ENCODE data around the gene NUP43. TPM values are rescaled to one million over a fixed set of nuclear protein-coding genes. Genes with fewer than 3 reads are reported as not detected.
"Not testable (repeated sequence)": the region's sequence is repeated elsewhere in the genome, so short reads cannot be mapped to it uniquely, and the experiment has no call there.

Gene NUP43
- total RNA-seq, 2 donors from 2014 or later: 13.7 to 16.3 TPM

GRCh38 chr6:149699150-149699549 lies 47.2 kb downstream of the NUP43 start:
- no peaks in the 10 kb centered on the region for H3K36me3 Mint-ChIP-seq (ENCODE audit: low read depth)
- H3K27me3 Mint-ChIP-seq: no peaks in the 10 kb centered on the region
- no peak for DNase-seq
- H3K27ac Mint-ChIP-seq: no peak overlapping the region
- H3K4me1 Mint-ChIP-seq: peaks cover 16% of the 10 kb centered on the region
- H3K4me3 Mint-ChIP-seq: no peak overlapping the region
- no peak for ATAC-seq
- no peaks in the 10 kb centered on the region for H3K9me3 ChIP-seq (ENCODE audit: control insufficient read depth, low read length, poor library complexity, severe bottlenecking)

DNA sequence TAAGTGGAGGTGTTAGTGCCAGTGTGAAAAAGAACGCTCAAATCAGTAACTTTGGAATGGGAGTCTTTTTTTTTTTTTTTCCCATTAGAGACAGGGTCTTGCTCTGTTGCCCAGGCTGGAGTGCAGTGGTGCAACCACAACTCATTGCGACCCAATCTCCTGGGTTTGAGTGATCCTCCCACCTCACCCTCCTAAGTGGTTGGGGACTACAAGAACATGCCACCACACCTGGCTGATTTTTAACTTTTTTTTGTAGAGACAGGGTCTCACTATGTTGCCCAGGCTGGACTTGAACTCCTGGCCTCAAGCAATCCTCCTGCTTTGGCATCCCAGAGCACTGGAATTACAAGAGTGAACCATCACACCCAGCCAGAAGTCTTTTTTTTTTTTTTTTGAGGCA lies 48.2 kb downstream of the NUP43 start:
- Mint-ChIP-seq H3K36me3 (ENCODE audit: low read depth) (no peaks in the 10 kb centered on the region), H3K27ac (no peak overlapping the region), H3K4me1 (peaks cover 13% of the 10 kb centered on the region), H3K4me3 (peak overlapping the region; percentile 36), H3K27me3 (no peaks in the 10 kb centered on the region)
- no peaks in the 10 kb centered on the region for H3K9me3 ChIP-seq (ENCODE audit: control insufficient read depth, low read length, poor library complexity, severe bottlenecking)
- DNase-seq: no peak
- no peak for ATAC-seq

- DNase-seq (no peak), ATAC-seq (no peak)
- H3K9me3 ChIP-seq (ENCODE audit: control insufficient read depth, low read length, poor library complexity, severe bottlenecking): no peaks in the 10 kb centered on the region
- Mint-ChIP-seq H3K4me3 (no peak overlapping the region), H3K36me3 (ENCODE audit: low read depth) (peaks cover 1% of the 10 kb centered on the region), H3K27me3 (no peaks in the 10 kb centered on the region), H3K4me1 (peaks cover 14% of the 10 kb centered on the region), H3K27ac (peak overlapping the region; percentile 75)
Measured at GRCh38 chr6:149696901-149697300, 49.4 kb downstream of the NUP43 start.

- peaks cover 8% of the 10 kb centered on the region for H3K36me3 Mint-ChIP-seq (ENCODE audit: low read depth)
Measured at GRCh38 chr6:149694921-149695320, 51.4 kb downstream of the NUP43 start.

GRCh38 chr6:149691201-149691600 lies 55.1 kb downstream of the NUP43 start:
- peak overlapping the region; percentile 82 for H3K27ac Mint-ChIP-seq
- DNase-seq: no peak
- H3K9me3 ChIP-seq (ENCODE audit: control insufficient read depth, low read length, poor library complexity, severe bottlenecking): no peaks in the 10 kb centered on the region
- ATAC-seq: no peak
- peaks cover 15% of the 10 kb centered on the region for H3K36me3 Mint-ChIP-seq (ENCODE audit: low read depth)
- no peaks in the 10 kb centered on the region for H3K27me3 Mint-ChIP-seq
- peaks cover 23% of the 10 kb centered on the region for H3K4me1 Mint-ChIP-seq
- no peak overlapping the region for H3K4me3 Mint-ChIP-seq

More at GRCh38 chr6:149694921-149695320, 51.4 kb downstream of the NUP43 start:
- peak overlapping the region; percentile 37 for H3K27ac Mint-ChIP-seq
- H3K27me3 Mint-ChIP-seq: no peaks in the 10 kb centered on the region
- H3K4me1 Mint-ChIP-seq: peaks cover 14% of the 10 kb centered on the region
- no peak overlapping the region for H3K4me3 Mint-ChIP-seq
- ATAC-seq (no peak), DNase-seq (no peak)
- H3K9me3 ChIP-seq (ENCODE audit: control insufficient read depth, low read length, poor library complexity, severe bottlenecking): no peaks in the 10 kb centered on the region

DNA sequence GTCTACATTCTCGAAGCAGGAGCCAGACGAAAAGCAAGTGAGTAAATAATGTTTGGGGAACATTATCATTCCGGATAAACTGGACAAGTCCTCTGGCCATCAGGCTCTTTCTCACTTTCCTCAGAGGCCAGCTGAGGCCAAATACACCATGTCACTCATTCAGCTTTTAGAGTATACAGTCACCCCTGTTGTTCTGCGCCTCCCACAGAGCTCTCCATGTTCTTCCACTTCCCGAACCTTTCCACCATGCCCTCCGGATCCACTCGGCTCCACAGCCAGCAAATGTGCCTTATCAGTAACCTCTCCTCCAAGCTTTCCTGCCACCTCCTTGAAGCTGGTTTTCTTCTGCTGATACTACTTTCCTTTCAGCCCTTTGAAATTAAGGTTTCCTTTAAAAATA lies 60.1 kb downstream of the NUP43 start:
- H3K27ac Mint-ChIP-seq: peak overlapping the region; percentile 94
- no peaks in the 10 kb centered on the region for H3K9me3 ChIP-seq (ENCODE audit: control insufficient read depth, low read length, poor library complexity, severe bottlenecking)
- no peak for ATAC-seq
- H3K4me3 Mint-ChIP-seq: no peak overlapping the region
- H3K36me3 Mint-ChIP-seq (ENCODE audit: low read depth): peaks cover 12% of the 10 kb centered on the region
- H3K4me1 Mint-ChIP-seq: peaks cover 23% of the 10 kb centered on the region
- DNase-seq: no peak
- no peaks in the 10 kb centered on the region for H3K27me3 Mint-ChIP-seq

DNA sequence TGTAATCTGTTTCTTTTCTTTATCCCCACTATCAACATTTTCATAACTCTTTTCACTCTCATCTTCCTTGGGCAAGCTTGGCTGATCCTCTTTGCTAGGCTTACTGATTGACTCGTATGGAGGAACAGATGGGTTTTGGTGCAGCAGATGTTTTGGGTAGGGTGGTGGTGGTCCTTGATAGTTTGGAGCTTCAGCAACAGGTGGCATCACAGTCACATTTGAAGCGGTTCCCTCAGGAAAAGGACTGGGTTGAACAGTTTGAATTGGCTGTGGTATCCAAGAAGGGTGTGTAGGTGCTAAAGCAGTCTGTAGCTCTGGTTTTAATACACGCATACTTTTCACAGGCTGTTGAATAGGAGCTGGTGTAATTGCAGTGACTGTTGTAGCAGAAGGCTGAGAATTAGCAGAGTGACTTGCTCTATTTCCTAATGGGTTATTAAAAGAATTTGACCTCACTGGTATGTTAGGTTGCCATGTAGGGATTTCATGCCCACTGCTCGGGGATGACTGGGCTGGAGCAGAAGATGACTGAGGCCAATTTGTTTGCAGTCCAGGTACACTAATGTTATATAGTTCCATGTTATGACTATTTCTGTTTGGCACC lies 63.0 kb downstream of the NUP43 start:
- H3K27ac Mint-ChIP-seq: peak overlapping the region; percentile 9
- H3K9me3 ChIP-seq (ENCODE audit: control insufficient read depth, low read length, poor library complexity, severe bottlenecking): no peaks in the 10 kb centered on the region
- ATAC-seq (no peak), DNase-seq (no peak)
- H3K4me1 Mint-ChIP-seq: peaks cover 24% of the 10 kb centered on the region
- no peaks in the 10 kb centered on the region for H3K27me3 Mint-ChIP-seq
- no peak overlapping the region for H3K4me3 Mint-ChIP-seq
- H3K36me3 Mint-ChIP-seq (ENCODE audit: low read depth): peaks cover 10% of the 10 kb centered on the region

DNA sequence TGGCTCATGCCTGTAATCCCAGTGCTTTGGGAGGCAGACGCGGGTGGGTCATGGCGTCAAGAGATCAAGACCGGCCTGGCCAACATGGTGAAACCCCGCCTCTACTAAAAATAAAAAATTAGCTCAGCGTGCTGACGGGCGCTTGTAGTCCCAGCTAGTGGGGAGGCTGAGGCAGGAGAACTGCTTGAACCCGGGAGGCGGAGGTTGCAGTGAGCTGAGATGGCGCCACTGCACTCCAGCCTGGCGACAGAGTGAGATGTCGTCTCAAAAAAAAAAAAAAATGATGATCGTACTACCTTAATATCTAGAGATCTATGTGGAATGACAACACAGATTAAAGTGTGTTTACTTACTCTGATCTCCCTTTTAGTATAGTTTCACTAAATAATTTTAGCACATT lies 64.5 kb downstream of the NUP43 start:
- Mint-ChIP-seq H3K4me1 (peaks cover 21% of the 10 kb centered on the region), H3K36me3 (ENCODE audit: low read depth) (peaks cover 13% of the 10 kb centered on the region)
- H3K9me3 ChIP-seq (ENCODE audit: control insufficient read depth, low read length, poor library complexity, severe bottlenecking); H3K27me3 Mint-ChIP-seq; H3K4me3 Mint-ChIP-seq; ATAC-seq; DNase-seq; H3K27ac Mint-ChIP-seq: not testable (repeated sequence)

- ATAC-seq: no peak
Measured at GRCh38 chr6:149681209-149681608, 65.1 kb downstream of the NUP43 start.

GRCh38 chr6:149680503-149680902 lies 65.8 kb downstream of the NUP43 start:
- DNase-seq (no peak), ATAC-seq (no peak)
- Mint-ChIP-seq H3K36me3 (ENCODE audit: low read depth) (peaks cover 6% of the 10 kb centered on the region), H3K4me3 (no peak overlapping the region), H3K4me1 (peaks cover 15% of the 10 kb centered on the region), H3K27ac (no peak overlapping the region), H3K27me3 (no peaks in the 10 kb centered on the region)
- no peaks in the 10 kb centered on the region for H3K9me3 ChIP-seq (ENCODE audit: control insufficient read depth, low read length, poor library complexity, severe bottlenecking)

More at GRCh38 chr6:149681209-149681608, 65.1 kb downstream of the NUP43 start:
- no peak for DNase-seq
- Mint-ChIP-seq H3K27ac (no peak overlapping the region), H3K36me3 (ENCODE audit: low read depth) (peaks cover 7% of the 10 kb centered on the region), H3K4me1 (peaks cover 16% of the 10 kb centered on the region), H3K27me3 (no peaks in the 10 kb centered on the region), H3K4me3 (no peak overlapping the region)
- H3K9me3 ChIP-seq (ENCODE audit: control insufficient read depth, low read length, poor library complexity, severe bottlenecking): no peaks in the 10 kb centered on the region

Other genes starting within 250 kb of the NUP43 start
- gene PPIL4, start 200.5 kb downstream of the NUP43 start, total RNA-seq: 10 to 100 TPM; 33.0 to 34.7 TPM
- gene GINM1, start 180.2 kb downstream of the NUP43 start, total RNA-seq: 10 to 100 TPM; 18.3 to 20.8 TPM
- gene KATNA1, start 97.8 kb downstream of the NUP43 start, total RNA-seq: 10 to 100 TPM; 15.2 to 18.2 TPM
- 10 to 100 TPM; 35.4 to 43.6 TPM for gene LATS1, start 28.4 kb downstream of the NUP43 start, total RNA-seq
- gene PCMT1, start 3.2 kb upstream of the NUP43 start, total RNA-seq: 10 to 100 TPM; 32.4 to 32.9 TPM
- gene LRP11, start 117.8 kb upstream of the NUP43 start, total RNA-seq: 1 to 10 TPM; 1.8 to 2.5 TPM
- gene RAET1E, start 151.6 kb upstream of the NUP43 start, total RNA-seq: under 1 TPM in 1 of 2 donors, not detected in 1; 0.55 TPM
- gene RAET1G, start 176.6 kb upstream of the NUP43 start, total RNA-seq: not detected
- gene ULBP2, start 195.5 kb upstream of the NUP43 start, total RNA-seq: 1 to 10 TPM; 2.8 to 3.7 TPM
- under 1 TPM in 1 of 2 donors, not detected in 1; 0.20 TPM for gene ULBP1, start 217.4 kb upstream of the NUP43 start, total RNA-seq

All from T-helper 17 cell (primary cell).